ENCODE measurements around the gene EXOSC5. TPM values are rescaled to one million over a fixed set of nuclear protein-coding genes. Genes with fewer than 3 reads are reported as not detected.

The EXOSC5 gene
- polyA plus RNA-seq, 1 of the 3 experiments (the other 2 are of a cell fraction): 74.1 TPM

- peak; percentile 88 for TF ChIP-seq CTCF (IDR thresholded peaks at IDR 0.05)
- no peak for TF ChIP-seq RFX5 (IDR thresholded peaks at IDR 0.05; ENCODE audit: low read length)
- TF ChIP-seq POLR2AphosphoS5 (IDR thresholded peaks at IDR 0.05; ENCODE audit: low read depth, low read length): peak; percentile 59; the same call in 1 of the 2 replicates
- TF ChIP-seq MXI1 (IDR thresholded peaks at IDR 0.05; ENCODE audit: low read depth, low read length): no peak
- peak; percentile 84 for TF ChIP-seq CHD2 (IDR thresholded peaks at IDR 0.05; ENCODE audit: low read length, partially characterized antibody)
- TF ChIP-seq REST (IDR thresholded peaks at IDR 0.05; ENCODE audit: low read depth, low read length): 0 out of 2 replicates have a peak, but pooled peaks have one; percentile 1
- no peak; the same call in 1 of the 2 replicates for TF ChIP-seq ELF1 (IDR thresholded peaks at IDR 0.05)
- peak; percentile 57 for TF ChIP-seq SMC3 (IDR thresholded peaks at IDR 0.05; ENCODE audit: low read depth, low read length)
- no peak for TF ChIP-seq GATA2 (CRISPR knock-in tag; IDR thresholded peaks at IDR 0.05)
- TF ChIP-seq USF2 (IDR thresholded peaks at IDR 0.05; ENCODE audit: borderline replicate concordance, low read depth, low read length): no peak
- TF ChIP-seq SIN3A (IDR thresholded peaks at IDR 0.05; ENCODE audit: borderline replicate concordance, low read depth, low read length): peak; percentile 43; the same call in 1 of the 2 replicates
These were observed 43.5 kb downstream of the EXOSC5 start, which contains the start of gene TGFB1 (continued) for GRCh38 chr19:41353466-41354342.

Data from SK-N-SH (cell line).